B cell (primary cell): ENCODE data around the gene ANKLE1. TPM values are rescaled to one million over a fixed set of nuclear protein-coding genes. Genes with fewer than 3 reads are reported as not detected.

ENCODE experiments used
- ATAC-seq: fragments of 200-7000 bp; cut with Tn5 transposase; one replicate; pipeline ENCODE4 v1.10.0; 2021; ENCODE audit warnings: low read depth, mild to moderate bottlenecking, moderate number of reproducible peaks, moderate library complexity
- CTCF ChIA-PET: fragments of 350-600 bp; sonication (Branson Sonifier 250); formaldehyde crosslinking; loops from one replicate; lab custom pipeline; 2021; ENCODE audit warnings: antibody characterized with exemption, inconsistent platforms; lab: Charles Lee
- POLR2A ChIA-PET: fragments of 350-600 bp; sonication (Branson Sonifier 250); formaldehyde crosslinking; loops from one replicate; lab custom pipeline; 2021; ENCODE audit warnings: antibody characterized with exemption; lab: Charles Lee
- DNase-seq: peaks from one replicate; pipeline ENCODE4 v3.0.0; 2013
- H2AFZ ChIP-seq: 2 replicates; pipeline ENCODE4 v1.6.1; 2012; ENCODE audit warnings: mild to moderate bottlenecking, low read depth, low read length; ENCODE audit not compliant: insufficient read depth, poor library complexity, severe bottlenecking
- H3K27ac ChIP-seq, 2 donors: 1 replicate in 1 of 2; 2 replicates in 1 of 2; pipeline ENCODE4 v1.5.1; 2012 to 2013; ENCODE audit warnings: low read length in 2 of 2, mild to moderate bottlenecking in 2 of 2, moderate library complexity in 1 of 2
- H3K27me3 ChIP-seq, 4 experiments: fragments of 200-600 bp in 1 of 4; sonication (generic) in 1 of 4; replicated peaks in 1 of 4; 1 replicate in 2 of 4; 2 replicates in 2 of 4; pipeline versions ENCODE4 v1.6.1 to v1.7.0; 2013 to 2016; ENCODE audit warnings: low read length in 3 of 4, mild to moderate bottlenecking in 2 of 4, mixed read lengths in 1 of 4, moderate library complexity in 1 of 4; ENCODE audit not compliant: insufficient read depth in 4 of 4, control insufficient read depth in 3 of 4; ENCODE audit errors: control extremely low read depth in 1 of 4
- H3K36me3 ChIP-seq, 2 experiments: replicated peaks in 1 of 2; 1 replicate in 1 of 2; 2 replicates in 1 of 2; pipeline versions ENCODE4 v1.6.1 to v1.7.1; 2013; ENCODE audit warnings: low read length in 1 of 2; ENCODE audit not compliant: insufficient read depth in 2 of 2, control insufficient read depth in 1 of 2; ENCODE audit errors: control extremely low read depth in 1 of 2, extremely low read depth in 1 of 2
- H3K4me1 ChIP-seq, 2 donors: fragments of 200-600 bp in 1 of 2; sonication (generic) in 1 of 2; 1 replicate in 1 of 2; 2 replicates in 1 of 2; pipeline versions ENCODE4 v1.5.1 to v1.6.1; 2013 to 2017; ENCODE audit warnings: low read length in 2 of 2; ENCODE audit not compliant: control insufficient read depth in 2 of 2, insufficient read depth in 2 of 2
- H3K4me2 ChIP-seq: replicated peaks from 2 replicates; pipeline ENCODE3; 2012; ENCODE audit warnings: mild to moderate bottlenecking, low read depth, low read length; ENCODE audit not compliant: poor library complexity, severe bottlenecking
- H3K4me3 ChIP-seq, 5 experiments: fragments of 200-600 bp in 1 of 5; sonication (generic) in 1 of 5; 1 replicate in 3 of 5; 2 replicates in 2 of 5; pipeline versions ENCODE4 v1.5.1 to v1.7.0; 2011 to 2016; ENCODE audit warnings: low read length in 4 of 5, mild to moderate bottlenecking in 4 of 5, low read depth in 2 of 5, control low read depth in 1 of 5, moderate library complexity in 1 of 5; ENCODE audit not compliant: insufficient read depth in 1 of 5; ENCODE audit errors: control extremely low read depth in 1 of 5, extremely low read depth in 1 of 5
- H3K79me2 ChIP-seq: fragments of 200-600 bp; sonication (generic); one replicate; pipeline ENCODE4 v1.6.0; 2016; ENCODE audit warnings: low read length; ENCODE audit not compliant: control insufficient read depth, insufficient read depth
- H3K9ac ChIP-seq: fragments of 200-600 bp; sonication (generic); 2 replicates; pipeline ENCODE4 v1.6.1; 2017; ENCODE audit warnings: mild to moderate bottlenecking, low read length, moderate library complexity
- H3K9me3 ChIP-seq, 3 donors: one replicate each; pipeline versions ENCODE4 v1.6.1 to v1.7.1; 2013; ENCODE audit warnings: low read length in 2 of 3; ENCODE audit not compliant: control insufficient read depth in 2 of 3, insufficient read depth in 1 of 3; ENCODE audit errors: control extremely low read depth in 1 of 3
- H4K20me1 ChIP-seq: 2 replicates; pipeline ENCODE4 v1.6.0; 2012; ENCODE audit warnings: mild to moderate bottlenecking, low read length; ENCODE audit not compliant: insufficient read depth, control insufficient read depth, poor library complexity, severe bottlenecking
- H3K27ac Mint-ChIP-seq: one replicate; pipeline ENCODE4 v1.8.0; 2021; ENCODE audit warnings: mixed read lengths
- H3K27me3 Mint-ChIP-seq: one replicate; pipeline ENCODE4 v1.8.0; 2021; ENCODE audit warnings: mixed read lengths
- H3K4me1 Mint-ChIP-seq: one replicate; pipeline ENCODE4 v1.8.0; 2021; ENCODE audit warnings: mixed read lengths
- H3K4me3 Mint-ChIP-seq: one replicate; pipeline ENCODE4 v1.8.0; 2021; ENCODE audit warnings: mixed read lengths
- H3K9me3 Mint-ChIP-seq: one replicate; pipeline ENCODE4 v1.8.0; 2022; ENCODE audit warnings: mixed read lengths; ENCODE audit not compliant: insufficient read depth
- CTCF ChIP-seq: fragments of 200-600 bp; IDR thresholded peaks from one replicate; pipeline ENCODE4 v1.8.0; 2022; ENCODE audit warnings: antibody characterized with exemption, mild to moderate bottlenecking
- EZH2 ChIP-seq: IDR thresholded peaks from 2 replicates; pipeline ENCODE4 v1.6.1; 2012; ENCODE audit warnings: borderline replicate concordance, low read depth, mild to moderate bottlenecking, moderate library complexity, low read length; ENCODE audit not compliant: insufficient read depth, poor library complexity, severe bottlenecking
- WGBS: methylation state at CpG from one replicate; pipeline ENCODE4 v1.1.5; 2013; ENCODE audit warnings: missing lambda C conversion rate; ENCODE audit not compliant: insufficient coverage; 5-methylcytosine and 5-hydroxymethylcytosine counted together
- intact Hi-C: fragments of 100-400 bp; cut with micrococcal nuclease; formaldehyde crosslinking; loops from one replicate; pipeline ENCODE4 v1.10.0; 2022
- polyA plus RNA-seq: library from polyadenylated mRNA; depleted of rRNA; stranded (reverse); fragments of >200 nt; gene quantifications from 2 replicates; pipeline ENCODE4 v1.2.3, GENCODE V29; 2012
- total RNA-seq, 2 donors: library from RNA; stranded (reverse); fragments of 120-200 nt in 1 of 2; gene quantifications; 1 replicate in 1 of 2; 2 replicates in 1 of 2; pipeline versions ENCODE4 v1.2.3 to v1.2.4, GENCODE V29; 2013 to 2022

The ANKLE1 gene
- total and polyA plus RNA-seq, 2 donors (not counting 1 experiment from before 2014, with no cell fraction given): 6.2 to 7.6 TPM

- H3K27me3 Mint-ChIP-seq: no peaks in the 10 kb centered on the region
- peak overlapping the region; percentile 68 for H3K27ac Mint-ChIP-seq
- peaks cover 25% of the 10 kb centered on the region for H3K4me1 Mint-ChIP-seq
- no peak overlapping the region for H3K27ac ChIP-seq
- no peaks in the 10 kb centered on the region for H3K9me3 Mint-ChIP-seq
- peak overlapping the region; percentile 85 for H3K4me2 ChIP-seq
- H3K4me1 ChIP-seq: peaks cover 5 to 29% of the 10 kb centered on the region in 2 donors
- H3K27me3 ChIP-seq: no peaks in the 10 kb centered on the region
- TF ChIP-seq CTCF: no peak
- no peak for TF ChIP-seq EZH2
- no peak overlapping the region for H3K9ac ChIP-seq
- DNase-seq: peak; percentile 20
- no peaks in the 10 kb centered on the region for H4K20me1 ChIP-seq
- 83% methylated on average over 36 of the region's 52 CpGs for WGBS
- intact Hi-C loops: no loop called here
- no peaks in the 10 kb centered on the region for H3K36me3 ChIP-seq
- ATAC-seq: no peak
- H3K79me2 ChIP-seq: no peaks in the 10 kb centered on the region
- H2AFZ ChIP-seq: no peak overlapping the region
- ChIA-PET CTCF (interaction anchor here (0.6 to 2.2 kb wide), 2 partner anchors 9 to 472 kb away, joined by 3 to 6 read pairs; no protein-coding TSS in a partner anchor), POLR2A (interaction anchor here (0.6 to 3.1 kb wide), 3 partner anchors 18 to 791 kb away, joined by 5 to 13 read pairs (median 12); partner anchors contain the start of genes OCEL1 and USE1)
- peak overlapping the region; percentile 77 for H3K4me3 Mint-ChIP-seq
- H3K9me3 ChIP-seq: peaks cover 0 to 2% (median 0%) of the 10 kb centered on the region in 3 donors
- H3K4me3 ChIP-seq: no peak overlapping the region
Observed at GRCh38 chr19:17243830-17244617, 37.7 kb upstream of the ANKLE1 start.
